ENCODE data around the gene PRKG1. TPM values are rescaled to one million over a fixed set of nuclear protein-coding genes. Genes with fewer than 3 reads are reported as not detected.

Gene PRKG1
- total RNA-seq, 4 donors from 2014 or later = 26.5 to 72.3 (median 58.1) TPM

DNA sequence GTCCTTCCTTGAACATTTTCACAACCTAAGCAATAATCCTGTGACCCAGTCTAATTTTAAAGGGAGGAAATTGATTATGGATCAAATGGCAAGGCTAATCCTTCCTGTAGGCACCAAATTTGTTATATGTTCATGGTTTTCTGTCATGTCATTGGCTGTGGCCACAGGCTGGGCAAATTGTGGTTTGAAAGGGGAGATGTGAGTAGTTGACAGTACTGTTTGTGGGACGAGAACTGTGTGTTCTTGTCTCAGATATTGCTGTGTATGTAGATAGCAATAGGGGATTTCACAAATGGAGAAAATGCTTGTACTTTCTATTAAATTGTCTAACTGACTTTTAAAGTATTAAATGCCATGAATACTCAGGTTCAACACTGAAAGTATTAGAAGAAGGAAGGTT lies 8.1 kb upstream of the PRKG1 start:
- H3K4me3 ChIP-seq (replicated peaks in 1 of 3) = no peak overlapping the region
- intact Hi-C loops (cut with DNase I) = no loop called here
- TF ChIP-seq, protein P1, sequence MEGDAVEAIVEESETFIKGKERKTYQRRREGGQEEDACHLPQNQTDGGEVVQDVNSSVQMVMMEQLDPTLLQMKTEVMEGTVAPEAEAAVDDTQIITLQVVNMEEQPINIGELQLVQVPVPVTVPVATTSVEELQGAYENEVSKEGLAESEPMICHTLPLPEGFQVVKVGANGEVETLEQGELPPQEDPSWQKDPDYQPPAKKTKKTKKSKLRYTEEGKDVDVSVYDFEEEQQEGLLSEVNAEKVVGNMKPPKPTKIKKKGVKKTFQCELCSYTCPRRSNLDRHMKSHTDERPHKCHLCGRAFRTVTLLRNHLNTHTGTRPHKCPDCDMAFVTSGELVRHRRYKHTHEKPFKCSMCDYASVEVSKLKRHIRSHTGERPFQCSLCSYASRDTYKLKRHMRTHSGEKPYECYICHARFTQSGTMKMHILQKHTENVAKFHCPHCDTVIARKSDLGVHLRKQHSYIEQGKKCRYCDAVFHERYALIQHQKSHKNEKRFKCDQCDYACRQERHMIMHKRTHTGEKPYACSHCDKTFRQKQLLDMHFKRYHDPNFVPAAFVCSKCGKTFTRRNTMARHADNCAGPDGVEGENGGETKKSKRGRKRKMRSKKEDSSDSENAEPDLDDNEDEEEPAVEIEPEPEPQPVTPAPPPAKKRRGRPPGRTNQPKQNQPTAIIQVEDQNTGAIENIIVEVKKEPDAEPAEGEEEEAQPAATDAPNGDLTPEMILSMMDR (IDR thresholded peaks at IDR 0.05) = no peak
- no peak for TF ChIP-seq POLR2A (IDR thresholded peaks at IDR 0.05)
- H3K36me3 ChIP-seq = no peaks in the 10 kb centered on the region
- 66 to 83% methylated on average over 1 of the region's 1 CpG for WGBS, 2 donors
- DNase-seq = no peak
- H3K4me1 ChIP-seq = peaks cover 0 to 4% of the 10 kb centered on the region in 2 donors
- no peaks in the 10 kb centered on the region for H3K9me3 ChIP-seq
- H3K27ac ChIP-seq = no peak overlapping the region
- no peaks in the 10 kb centered on the region for H3K27me3 ChIP-seq

DNA sequence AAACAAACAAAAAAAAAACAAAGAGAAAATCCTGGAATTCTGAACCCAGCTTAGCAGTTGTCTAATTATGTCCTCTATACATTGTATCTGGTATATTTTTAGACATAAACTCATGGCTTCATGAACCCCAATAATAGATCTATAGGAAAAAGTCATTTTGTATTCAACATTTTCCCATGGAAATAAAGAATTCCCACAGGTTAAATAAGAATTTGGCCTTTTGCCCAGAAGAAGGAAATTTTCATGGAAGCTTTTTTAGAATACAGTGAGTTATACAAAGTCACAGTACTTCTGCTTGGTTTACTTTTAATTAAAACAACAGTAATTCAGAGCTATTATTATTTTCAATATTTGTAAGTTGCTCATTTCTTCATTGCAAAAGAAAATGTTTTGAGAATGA lies 2.1 kb upstream of the PRKG1 start:
- DNase-seq = no peak
- intact Hi-C loops (cut with DNase I) = no loop called here
- Histone ChIP-seq H3K9me3 (no peaks in the 10 kb centered on the region), H3K27ac (no peak overlapping the region), H3K4me3 (replicated peaks in 1 of 3) (no peak overlapping the region), H3K36me3 (no peaks in the 10 kb centered on the region), H3K27me3 (no peaks in the 10 kb centered on the region), H3K4me1 (peaks cover 10 to 21% of the 10 kb centered on the region in 2 donors)
- no peak for TF ChIP-seq POLR2A (IDR thresholded peaks at IDR 0.05)
- TF ChIP-seq, protein P1 (IDR thresholded peaks at IDR 0.05) = no peak

DNA sequence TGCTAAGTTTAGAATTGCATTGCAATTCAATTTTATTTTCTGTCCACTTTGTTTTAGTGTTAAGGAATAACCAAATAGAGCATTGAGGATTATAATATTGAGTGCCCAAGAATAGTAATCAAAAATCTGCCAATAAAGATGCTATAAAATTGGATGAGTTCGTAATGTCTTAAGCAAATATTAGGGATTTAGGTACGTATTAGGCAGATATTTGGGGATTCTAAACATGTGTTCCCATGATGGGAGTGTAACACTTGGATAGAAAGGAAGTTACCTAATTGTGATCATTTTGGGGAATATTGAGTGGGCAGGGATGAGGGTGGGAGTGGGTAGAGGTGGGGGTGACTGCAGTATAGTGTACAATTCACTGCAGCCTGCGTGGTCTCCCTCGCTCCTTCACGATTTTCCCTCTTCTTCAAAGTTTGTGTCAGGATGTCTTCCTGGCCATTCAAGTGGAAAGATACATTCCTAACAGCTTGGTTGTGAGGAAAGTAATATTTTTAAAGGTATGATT lies 1.3 kb upstream of the PRKG1 start:
- Histone ChIP-seq H3K36me3 (no peaks in the 10 kb centered on the region), H3K4me1 (peaks cover 13 to 21% of the 10 kb centered on the region in 2 donors), H3K27me3 (no peaks in the 10 kb centered on the region), H3K4me3 (replicated peaks in 1 of 3) (peak overlapping the region; percentile 4 to 86 (median 59)), H3K27ac (peak overlapping the region; percentile 48 to 95 (median 86)), H3K9me3 (no peaks in the 10 kb centered on the region)
- intact Hi-C loops (cut with DNase I) = no loop called here
- no peak for DNase-seq
- TF ChIP-seq, protein P1 (IDR thresholded peaks at IDR 0.05) = no peak
- TF ChIP-seq POLR2A (IDR thresholded peaks at IDR 0.05) = no peak
- WGBS, 2 donors = 79 to 84% methylated on average over 5 of the region's 5 CpGs

DNA sequence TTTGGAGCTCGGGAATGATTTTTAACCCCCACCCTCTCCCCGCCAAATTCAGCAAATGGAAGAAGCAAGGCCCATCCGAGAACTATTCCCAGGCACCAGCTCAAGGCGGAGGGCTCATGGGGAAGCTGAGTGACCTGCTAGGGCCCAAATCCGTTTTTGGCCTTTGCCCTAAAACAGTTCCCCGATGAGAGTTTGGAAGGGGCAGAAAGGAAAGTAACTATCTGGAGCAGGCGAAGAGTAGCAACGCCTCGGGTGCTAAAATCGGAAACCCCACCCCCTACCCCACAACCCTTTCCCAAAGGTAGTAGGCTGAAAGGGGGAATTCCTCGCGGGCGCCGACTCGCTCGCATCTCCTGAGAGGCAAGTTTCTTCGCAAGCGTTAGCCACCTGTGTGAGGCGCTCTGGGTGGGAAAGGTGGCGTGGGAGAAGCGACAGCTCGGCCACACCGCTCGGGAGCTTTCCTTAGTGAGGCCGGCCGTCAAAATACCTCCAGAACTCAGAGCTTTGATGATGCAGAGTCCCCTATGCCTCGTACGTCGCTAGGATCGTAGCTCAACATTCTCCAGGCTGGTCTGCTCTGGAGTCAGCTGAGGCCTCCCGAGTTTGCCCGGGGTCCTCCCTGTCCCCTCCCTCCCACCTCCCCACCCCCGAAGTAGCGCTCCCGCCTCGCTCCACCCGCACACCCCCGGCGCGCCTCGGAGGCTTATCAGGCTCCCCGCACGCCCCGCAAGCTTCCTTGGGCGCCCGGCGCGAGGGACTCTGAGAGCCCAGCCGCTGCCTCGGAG lies 642 bp upstream of the PRKG1 start:
- Histone ChIP-seq H3K27me3 (no peaks in the 10 kb centered on the region), H3K36me3 (no peaks in the 10 kb centered on the region), H3K4me3 (replicated peaks in 1 of 3) (peak overlapping the region; percentile 4 to 86 (median 59)), H3K4me1 (peaks cover 14 to 21% of the 10 kb centered on the region in 2 donors), H3K9me3 (no peaks in the 10 kb centered on the region), H3K27ac (peak overlapping the region; percentile 48 to 95 (median 86))
- intact Hi-C loops (cut with DNase I) = no loop called here
- DNase-seq = peak; percentile 69 to 74
- WGBS, 2 donors = 6 to 7% methylated on average over 21 to 30 of the region's 50 CpGs
- TF ChIP-seq, protein P1 (IDR thresholded peaks at IDR 0.05) = no peak
- TF ChIP-seq POLR2A (IDR thresholded peaks at IDR 0.05) = peak in 1 of 2 donors; percentile 29
